HG03457 (cell line): Measurements from ENCODE around the gene BCAR3.

Experiments
- ATAC-seq: cut with Tn5 transposase; IDR thresholded peaks from one replicate; pipeline ENCODE4 v1.9.1; 2021; ENCODE audit warnings: moderate number of reproducible peaks; ENCODE audit not compliant: unreplicated experiment

The BCAR3 gene

GRCh38 chr1:93518516-93518915 lies 163.1 kb downstream of the BCAR3 start:
- no peak for ATAC-seq

GRCh38 chr1:93516164-93516563 lies 165.5 kb downstream of the BCAR3 start:
- ATAC-seq, result no peak
